Endothelial cell of umbilical vein (primary cell): ENCODE data around the gene LMNA. TPM values are rescaled to one million over a fixed set of nuclear protein-coding genes. Genes with fewer than 3 reads are reported as not detected.

Source experiments
- BruUV-seq: library from RNA; stranded (reverse); fragments of 400-500 nt; replicated peaks from 2 replicates; lab custom pipeline; 2021; lab: Mats Ljungman, UMichigan
- CTCF ChIA-PET: fragments of 300-600, 350-600 bp; sonication (Branson Sonifier 250); formaldehyde crosslinking; loops from one replicate; lab custom pipeline; 2021; ENCODE audit warnings: antibody characterized with exemption, inconsistent platforms; lab: Charles Lee
- POLR2A ChIA-PET: fragments of 300-600, 350-600 bp; sonication (Branson Sonifier 250); formaldehyde crosslinking; loops from one replicate; lab custom pipeline; 2021; ENCODE audit warnings: antibody characterized with exemption, inconsistent platforms; lab: Charles Lee
- DNase-seq: peaks from one replicate; pipeline ENCODE4 v3.0.0-alpha.2; 2011; ENCODE audit warnings: low read depth, low spot score
- FAIRE-seq: peaks from 2 replicates; lab custom pipeline; 2011; peaks lifted over from hg19 to GRCh38; lab: Jason Lieb, UNC
- H2AFZ ChIP-seq: 2 replicates; pipeline ENCODE4 v1.6.0; 2012; ENCODE audit warnings: low read depth, low read length, control low read depth, inconsistent platforms
- H3K27ac ChIP-seq: 2 replicates; pipeline ENCODE4 v1.5.1; 2011; ENCODE audit warnings: low read depth, mild to moderate bottlenecking, control low read depth, low read length, moderate library complexity; ENCODE audit not compliant: insufficient read depth
- H3K27me3 ChIP-seq, 2 experiments: 2 replicates each; pipeline versions ENCODE4 v1.6.0 to v1.6.1; 2011; ENCODE audit warnings: low read length in 2 of 2, mixed read lengths in 1 of 2; ENCODE audit not compliant: control insufficient read depth in 2 of 2, insufficient read depth in 2 of 2
- H3K36me3 ChIP-seq, 2 experiments: 2 replicates in 1 of 2; 3 replicates in 1 of 2; pipeline ENCODE4 v1.5.1; 2011; ENCODE audit warnings: low read length in 2 of 2, mild to moderate bottlenecking in 1 of 2, moderate library complexity in 1 of 2; ENCODE audit not compliant: control insufficient read depth in 2 of 2, insufficient read depth in 2 of 2; ENCODE audit errors: extremely low read depth in 1 of 2
- H3K4me1 ChIP-seq: 3 replicates; pipeline ENCODE4 v1.5.1; 2011; ENCODE audit warnings: mild to moderate bottlenecking, low read length; ENCODE audit not compliant: control insufficient read depth, insufficient read depth; ENCODE audit errors: extremely low read depth
- H3K4me2 ChIP-seq: 2 replicates; pipeline ENCODE4 v1.6.1; 2011; ENCODE audit warnings: low read length, control low read depth, mixed read lengths; ENCODE audit not compliant: insufficient read depth
- H3K4me3 ChIP-seq, 3 experiments: fragments of 200-600 bp in 1 of 3; sonication (generic), shearing (Covaris generic) in 1 of 3; replicated peaks in 1 of 3; 2 replicates each; pipeline ENCODE4 v1.5.1; 2011 to 2016; ENCODE audit warnings: control low read depth in 3 of 3, low read length in 3 of 3, mild to moderate bottlenecking in 2 of 3, inconsistent platforms in 1 of 3, low read depth in 1 of 3, moderate library complexity in 1 of 3; ENCODE audit not compliant: insufficient read depth in 1 of 3
- H3K79me2 ChIP-seq: 2 replicates; pipeline ENCODE4 v1.6.0; 2012; ENCODE audit warnings: low read length, inconsistent platforms; ENCODE audit not compliant: control insufficient read depth, insufficient read depth
- H3K9ac ChIP-seq: replicated peaks from 2 replicates; pipeline ENCODE3; 2011; ENCODE audit warnings: low read length, control low read depth; ENCODE audit not compliant: insufficient read depth; ENCODE audit errors: extremely low read depth
- H3K9me1 ChIP-seq: replicated peaks from 3 replicates; pipeline ENCODE4 v1.6.0; 2011; ENCODE audit warnings: mild to moderate bottlenecking, low read length; ENCODE audit not compliant: control insufficient read depth, insufficient read depth; ENCODE audit errors: extremely low read depth
- H3K9me3 ChIP-seq: replicated peaks from 2 replicates; pipeline ENCODE4 v1.5.1; 2012; ENCODE audit warnings: low read length, inconsistent platforms; ENCODE audit not compliant: control insufficient read depth, insufficient read depth
- H4K20me1 ChIP-seq: replicated peaks from 2 replicates; pipeline ENCODE3; 2011; ENCODE audit warnings: mild to moderate bottlenecking, low read length; ENCODE audit not compliant: control insufficient read depth, insufficient read depth; ENCODE audit errors: extremely low read depth
- FOS ChIP-seq: IDR thresholded peaks from 2 replicates; pipeline ENCODE4 v1.6.1; 2011; ENCODE audit warnings: mild to moderate bottlenecking, low read length, moderate library complexity, borderline replicate concordance; ENCODE audit not compliant: insufficient read depth
- POLR2A ChIP-seq: IDR thresholded peaks from 2 replicates; pipeline ENCODE4 v1.6.1; 2012; ENCODE audit warnings: low read depth, mild to moderate bottlenecking, control low read depth, low read length
- POLR2AphosphoS5 ChIP-seq: IDR thresholded peaks from 2 replicates; pipeline ENCODE4 v1.6.1; 2012; ENCODE audit warnings: low read depth, mild to moderate bottlenecking, control low read depth, low read length, moderate library complexity; ENCODE audit not compliant: insufficient read depth
- dilution Hi-C: fragments of 300-500 bp; cut with MboI; formaldehyde crosslinking; loops from one replicate; pipeline ENCODE4 v1.15.0; 2019; ENCODE audit warnings: low sequenced_read_pairs; ENCODE audit not compliant: extremely low pct_ligation_motif_present
- intact Hi-C: fragments of 100-400 bp; cut with micrococcal nuclease; formaldehyde crosslinking; loops from one replicate; pipeline ENCODE4 v1.10.0; 2022
- polyA plus RNA-seq, 4 experiments: library from polyadenylated mRNA; depleted of rRNA in 3 of 4; stranded (reverse) in 3 of 4; unstranded in 1 of 4; fragments of >200 nt; gene quantifications; 2 replicates each; pipeline versions ENCODE4 v1.2.1 to v1.2.3, GENCODE V29; 2011 to 2012; ENCODE audit warnings: missing spikeins in 1 of 4
- total RNA-seq: library from RNA; stranded (reverse); gene quantifications from 2 replicates; pipeline ENCODE4 v1.2.3, GENCODE V29; 2021
- TF ChIP-seq, protein P1 (sequence below): IDR thresholded peaks from 2 replicates; pipeline ENCODE4 v1.6.1; 2011; ENCODE audit not compliant: insufficient read depth, insufficient read length

LMNA gene
- total and polyA plus RNA-seq, 2 donors (not counting 3 experiments of a cell fraction or from before 2014, with no cell fraction given): 371 to 742 TPM

DNA sequence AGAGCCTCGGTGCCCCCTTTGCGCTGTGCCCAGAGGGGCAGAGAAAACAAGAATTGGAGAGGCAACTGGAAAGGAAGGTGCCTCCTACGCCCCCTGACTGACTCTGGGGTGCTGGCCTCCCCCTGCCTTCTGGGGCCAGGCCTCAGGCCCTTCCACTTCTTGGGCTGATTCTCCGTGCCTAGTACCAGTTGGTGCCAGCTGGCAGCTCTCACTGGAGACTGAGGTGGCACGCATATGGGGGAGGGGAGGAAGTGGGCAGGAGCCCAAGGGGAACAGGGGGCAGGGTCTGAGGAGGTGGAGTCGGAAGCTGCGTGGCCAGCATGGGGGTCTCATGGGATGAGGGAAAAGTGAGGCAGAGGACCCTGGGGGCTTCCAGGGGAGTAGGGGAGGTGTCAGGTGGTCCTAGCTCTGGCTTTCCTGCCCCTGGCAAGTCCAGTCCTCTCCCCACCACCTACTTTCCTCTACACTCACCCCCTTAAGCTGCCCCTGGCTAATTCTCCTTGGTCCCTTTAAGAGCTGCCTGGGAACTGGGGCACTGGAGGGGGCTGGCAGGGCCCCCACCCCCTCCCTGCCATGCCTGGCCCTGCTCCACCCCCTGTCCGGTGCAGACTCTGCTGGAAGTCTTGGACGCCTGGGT is 32.4 kb downstream of the LMNA start:
- CTCF ChIA-PET: interaction anchor here (0.5 to 14.2 kb wide), 13 partner anchors 9 to 80 kb away, joined by 3 to 489 read pairs (median 7); partner anchors contain the start of genes PMF1 and SLC25A44
- H3K79me2 ChIP-seq: no peaks in the 10 kb centered on the region
- no peaks in the 10 kb centered on the region for H4K20me1 ChIP-seq
- POLR2A ChIA-PET: interaction anchor here (1.3 to 2.4 kb wide), 2 partner anchors 66 to 78 kb away, joined by 3 to 6 read pairs; partner anchors contain the start of gene PMF1
- H3K9ac ChIP-seq: peak overlapping the region; percentile 17
- no peak overlapping the region for H3K4me3 ChIP-seq
- intact Hi-C loops: loop anchor here (1.0 kb wide), 5 partner anchors 46 to 172 kb away; partner anchors contain the start of gene PMF1
- peak overlapping the region; percentile 18 for H3K27ac ChIP-seq
- no peaks in the 10 kb centered on the region for H3K27me3 ChIP-seq
- no peaks in the 10 kb centered on the region for H3K9me3 ChIP-seq
- H3K4me1 ChIP-seq: peaks cover 24% of the 10 kb centered on the region
- no peaks in the 10 kb centered on the region for H3K36me3 ChIP-seq
- no peaks in the 10 kb centered on the region for H3K9me1 ChIP-seq
- dilution Hi-C loops: no loop called here
- no TSS peak for BruUV-seq
- DNase-seq: peak; percentile 60
- no peak for FAIRE-seq
- TF ChIP-seq FOS (no peak), POLR2A (no peak)
- TF ChIP-seq, protein P1, sequence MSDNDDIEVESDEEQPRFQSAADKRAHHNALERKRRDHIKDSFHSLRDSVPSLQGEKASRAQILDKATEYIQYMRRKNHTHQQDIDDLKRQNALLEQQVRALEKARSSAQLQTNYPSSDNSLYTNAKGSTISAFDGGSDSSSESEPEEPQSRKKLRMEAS: no peak
- peak overlapping the region; percentile 18 for H3K4me2 ChIP-seq
- H2AFZ ChIP-seq: peak overlapping the region; percentile 54

DNA sequence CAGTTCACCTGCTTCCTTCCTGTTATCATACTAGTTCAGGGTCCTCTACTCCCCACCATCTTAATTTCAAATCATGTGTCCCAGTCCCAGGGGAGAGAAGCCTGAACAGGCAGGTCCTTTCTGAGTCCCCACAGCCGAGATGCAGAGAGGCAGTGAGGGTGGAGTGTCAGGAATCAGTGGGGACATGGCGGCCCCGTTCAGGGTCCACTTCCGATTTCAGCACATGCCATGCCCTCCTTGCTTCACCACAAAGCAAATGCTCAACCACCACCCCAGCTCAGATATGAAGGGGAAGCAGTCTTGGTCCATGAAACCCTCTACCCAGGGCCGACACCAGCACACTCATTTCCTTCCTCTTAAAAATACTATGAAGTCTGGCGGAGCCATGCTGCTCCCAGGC is 33.7 kb downstream of the LMNA start:
- Histone ChIP-seq H3K79me2 (no peaks in the 10 kb centered on the region), H3K9ac (peak overlapping the region; percentile 26), H3K4me1 (peaks cover 24% of the 10 kb centered on the region), H3K4me3 (no peak overlapping the region), H2AFZ (peak overlapping the region; percentile 81), H3K9me3 (no peaks in the 10 kb centered on the region), H3K9me1 (no peaks in the 10 kb centered on the region), H3K27me3 (no peaks in the 10 kb centered on the region), H4K20me1 (no peaks in the 10 kb centered on the region), H3K27ac (peak overlapping the region; percentile 44), H3K4me2 (peak overlapping the region; percentile 31), H3K36me3 (no peaks in the 10 kb centered on the region)
- peak; percentile 95 for FAIRE-seq
- intact Hi-C loops (no loop called here), dilution Hi-C loops (no loop called here)
- DNase-seq: peak; percentile 65
- BruUV-seq: no TSS peak
- POLR2A ChIA-PET: interaction anchor here (2.4 kb wide), 1 partner anchor 77 kb away, joined by 6 read pairs; no protein-coding TSS in a partner anchor
- TF ChIP-seq POLR2AphosphoS5 (peak; percentile 24), FOS (peak; percentile 49), POLR2A (no peak)
- CTCF ChIA-PET: interaction anchor here (0.9 to 14.2 kb wide), 11 partner anchors 8 to 103 kb away, joined by 3 to 489 read pairs (median 4); partner anchors contain the start of genes PMF1 and SLC25A44
